ENCODE results near the gene GP9. TPM values are rescaled to one million over a fixed set of nuclear protein-coding genes. Genes with fewer than 3 reads are reported as not detected.

GP9 gene
- total and polyA plus RNA-seq, 8 donors = 1.1 to 2.7 (median 2.1) TPM; not detected in 1

DNA sequence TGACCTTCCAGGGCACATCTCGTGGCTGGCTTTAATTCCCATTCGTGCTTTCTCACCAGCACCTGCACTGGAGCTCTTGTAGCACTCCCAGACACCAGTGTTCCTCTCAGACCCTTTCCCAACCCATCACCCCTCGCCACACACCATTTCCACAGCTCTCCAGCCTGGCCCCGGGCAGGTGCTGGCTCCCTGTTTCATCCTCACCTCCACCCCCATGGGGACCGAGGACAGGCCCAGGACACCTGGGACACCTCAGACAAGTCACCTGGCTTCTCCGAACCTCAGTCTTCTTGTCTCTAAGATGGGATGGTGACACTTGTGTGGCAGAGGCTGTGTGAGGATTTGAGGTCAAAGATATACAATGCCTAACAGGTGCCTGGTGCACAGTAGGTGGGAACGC lies 27.4 kb upstream of the GP9 start:
- no peak for ATAC-seq
- Histone ChIP-seq H3K27me3 (no peaks in the 10 kb centered on the region), H3K27ac (no peak overlapping the region), H3K4me3 (no peak overlapping the region), H3K9me3 (no peaks in the 10 kb centered on the region), H3K4me1 (no peaks in the 10 kb centered on the region), H3K36me3 (no peaks in the 10 kb centered on the region)
- intact Hi-C loops (cut with DNase I) = no loop called here
- no peak for DNase-seq
- TF ChIP-seq, protein P1, sequence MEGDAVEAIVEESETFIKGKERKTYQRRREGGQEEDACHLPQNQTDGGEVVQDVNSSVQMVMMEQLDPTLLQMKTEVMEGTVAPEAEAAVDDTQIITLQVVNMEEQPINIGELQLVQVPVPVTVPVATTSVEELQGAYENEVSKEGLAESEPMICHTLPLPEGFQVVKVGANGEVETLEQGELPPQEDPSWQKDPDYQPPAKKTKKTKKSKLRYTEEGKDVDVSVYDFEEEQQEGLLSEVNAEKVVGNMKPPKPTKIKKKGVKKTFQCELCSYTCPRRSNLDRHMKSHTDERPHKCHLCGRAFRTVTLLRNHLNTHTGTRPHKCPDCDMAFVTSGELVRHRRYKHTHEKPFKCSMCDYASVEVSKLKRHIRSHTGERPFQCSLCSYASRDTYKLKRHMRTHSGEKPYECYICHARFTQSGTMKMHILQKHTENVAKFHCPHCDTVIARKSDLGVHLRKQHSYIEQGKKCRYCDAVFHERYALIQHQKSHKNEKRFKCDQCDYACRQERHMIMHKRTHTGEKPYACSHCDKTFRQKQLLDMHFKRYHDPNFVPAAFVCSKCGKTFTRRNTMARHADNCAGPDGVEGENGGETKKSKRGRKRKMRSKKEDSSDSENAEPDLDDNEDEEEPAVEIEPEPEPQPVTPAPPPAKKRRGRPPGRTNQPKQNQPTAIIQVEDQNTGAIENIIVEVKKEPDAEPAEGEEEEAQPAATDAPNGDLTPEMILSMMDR (IDR thresholded peaks at IDR 0.05) = no peak

DNA sequence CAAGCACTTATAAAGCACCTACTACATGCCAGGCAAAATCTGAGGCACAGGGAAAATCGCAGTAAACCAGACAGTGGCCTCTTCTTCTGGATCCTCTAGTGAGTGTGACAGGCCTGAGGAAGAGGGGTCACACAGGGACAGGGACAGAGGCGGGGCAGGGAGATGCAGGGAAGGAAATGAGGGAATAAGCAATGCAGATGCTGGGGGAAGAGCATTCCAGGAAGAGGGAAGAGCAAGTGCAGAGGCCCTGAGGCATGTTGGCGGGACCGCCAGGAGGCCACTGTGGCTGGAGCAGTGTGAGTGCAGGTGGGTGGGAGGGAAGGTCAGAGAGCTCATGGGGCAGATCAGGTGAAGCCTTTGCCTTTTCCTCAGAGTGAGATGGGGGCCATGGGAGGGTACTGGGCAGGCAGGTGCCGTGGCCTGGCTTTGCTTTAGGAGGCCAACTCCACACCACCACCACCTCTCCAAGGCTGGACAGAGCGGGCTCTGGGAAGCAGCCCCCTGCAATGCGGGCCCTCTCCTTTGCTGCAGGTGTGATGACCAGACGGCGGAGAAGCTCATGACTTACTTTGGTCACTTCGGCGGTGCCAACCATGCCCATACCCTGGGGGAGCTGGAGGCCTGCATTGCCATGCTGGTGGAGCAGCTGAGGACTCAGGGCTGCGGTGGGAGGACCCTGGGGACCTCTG lies 26.8 kb upstream of the GP9 start:
- TF ChIP-seq, protein P1 (IDR thresholded peaks at IDR 0.05) = no peak
- ATAC-seq (no peak), DNase-seq (no peak)

DNA sequence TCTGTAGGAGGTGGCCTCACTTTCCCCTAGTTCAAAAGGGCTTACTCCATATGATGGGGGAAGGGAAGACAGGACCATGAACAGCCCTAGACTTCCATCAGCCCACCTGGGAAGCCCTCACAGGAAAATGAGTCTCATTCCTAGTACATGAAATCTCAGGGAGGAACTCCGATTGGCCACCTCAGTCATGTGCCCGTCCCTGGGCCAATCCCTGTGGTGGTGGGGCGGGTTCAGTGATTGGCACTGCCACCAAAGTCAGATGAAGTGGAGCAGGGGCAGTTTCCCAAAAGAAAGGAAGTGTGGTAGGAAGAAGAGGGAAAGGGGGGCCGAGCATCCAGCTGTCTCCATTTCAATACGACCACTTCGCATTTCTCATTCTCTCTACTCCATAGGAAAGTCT lies 25.9 kb upstream of the GP9 start:
- Histone ChIP-seq H3K27ac (no peak overlapping the region), H3K9me3 (no peaks in the 10 kb centered on the region), H3K27me3 (no peaks in the 10 kb centered on the region), H3K4me3 (no peak overlapping the region), H3K36me3 (no peaks in the 10 kb centered on the region), H3K4me1 (no peaks in the 10 kb centered on the region)
- intact Hi-C loops (cut with DNase I) = no loop called here
- ATAC-seq (no peak), DNase-seq (no peak)
- TF ChIP-seq, protein P1 (IDR thresholded peaks at IDR 0.05) = no peak

More for the DNA sequence above, 26.8 kb upstream of the GP9 start:
- H3K36me3 ChIP-seq = no peaks in the 10 kb centered on the region
- intact Hi-C loops (cut with DNase I) = no loop called here
- H3K9me3 ChIP-seq = no peaks in the 10 kb centered on the region
- H3K4me3 ChIP-seq = no peak overlapping the region
- no peak overlapping the region for H3K27ac ChIP-seq
- H3K4me1 ChIP-seq = no peaks in the 10 kb centered on the region
- no peaks in the 10 kb centered on the region for H3K27me3 ChIP-seq

DNA sequence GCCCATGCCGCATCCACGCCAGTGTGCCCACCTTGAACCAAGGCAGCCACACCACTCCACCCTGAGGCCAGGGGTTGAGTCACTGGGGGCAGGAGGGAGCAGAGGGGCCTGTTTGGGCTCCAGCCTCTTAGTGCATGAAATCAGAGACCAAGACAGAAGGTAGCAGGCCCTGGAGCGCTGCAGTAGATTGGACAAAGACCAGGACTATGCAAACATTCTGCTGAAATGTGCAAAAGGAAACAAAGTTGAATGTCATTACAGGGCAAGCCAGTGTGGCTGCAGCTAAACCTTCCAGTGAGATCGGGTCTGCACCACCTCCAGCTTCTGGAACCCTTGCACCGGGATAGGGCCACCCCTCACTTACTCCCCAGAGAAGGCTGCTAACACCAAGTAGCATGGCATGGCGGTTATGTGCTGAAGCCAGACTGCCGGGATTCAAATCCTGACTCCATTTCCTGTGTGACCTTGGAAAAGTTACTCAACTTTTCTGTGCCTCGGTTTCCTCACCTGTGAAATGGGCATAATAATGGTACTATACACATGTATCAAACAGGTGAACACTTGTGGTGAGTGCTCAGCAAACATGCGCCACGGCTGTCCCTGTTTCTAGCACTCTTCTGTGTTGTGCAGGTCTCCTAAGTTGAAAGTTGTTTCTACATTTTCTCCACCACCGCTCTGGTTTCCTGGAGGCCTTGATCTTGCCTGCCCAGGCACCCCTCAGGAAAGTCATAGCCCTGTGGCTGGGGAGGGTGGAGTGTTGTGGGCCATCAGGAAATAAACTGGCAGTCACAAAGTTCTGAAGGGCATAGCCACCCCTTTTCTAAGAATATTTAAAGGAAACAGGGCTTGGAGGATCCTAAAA lies 25.0 kb upstream of the GP9 start:
- intact Hi-C loops (cut with DNase I) = no loop called here
- ATAC-seq (no peak), DNase-seq (no peak)
- Histone ChIP-seq H3K4me1 (no peaks in the 10 kb centered on the region), H3K9me3 (no peaks in the 10 kb centered on the region), H3K36me3 (no peaks in the 10 kb centered on the region), H3K4me3 (no peak overlapping the region), H3K27me3 (no peaks in the 10 kb centered on the region), H3K27ac (no peak overlapping the region)
- TF ChIP-seq, protein P1 (IDR thresholded peaks at IDR 0.05) = no peak

All from left lung (tissue), 10 donors.